Measurements from ENCODE around the gene PTPRD. TPM values are rescaled to one million over a fixed set of nuclear protein-coding genes. Genes with fewer than 3 reads are reported as not detected.

PTPRD gene
- total RNA-seq, 1 donor from 2014 or later: 197 TPM

- Mint-ChIP-seq H3K27me3 (no peaks in the 10 kb centered on the region), H3K9me3 (no peaks in the 10 kb centered on the region), H3K27ac (no peak overlapping the region), H3K36me3 (no peaks in the 10 kb centered on the region), H3K4me1 (ENCODE audit: unreplicated experiment) (no peaks in the 10 kb centered on the region), H3K4me3 (no peak overlapping the region)
- no peak for TF ChIP-seq CTCF (conservative IDR thresholded peaks at IDR 0.05)
- no peak for DNase-seq (ENCODE audit: extremely low spot score, unreplicated experiment)
Measured at GRCh38 chr9:9820436-9820835, 792.4 kb downstream of the PTPRD start.

- no peak for TF ChIP-seq CTCF (conservative IDR thresholded peaks at IDR 0.05)
- Mint-ChIP-seq H3K4me3 (no peak overlapping the region), H3K27ac (no peak overlapping the region), H3K36me3 (no peaks in the 10 kb centered on the region), H3K27me3 (no peaks in the 10 kb centered on the region), H3K9me3 (no peaks in the 10 kb centered on the region), H3K4me1 (ENCODE audit: unreplicated experiment) (no peaks in the 10 kb centered on the region)
- no peak for DNase-seq (ENCODE audit: extremely low spot score, unreplicated experiment)
Measured at GRCh38 chr9:9819886-9820285, 792.9 kb downstream of the PTPRD start.

GRCh38 chr9:9817176-9817575 is 795.6 kb downstream of the PTPRD start:
- H3K9me3 Mint-ChIP-seq: no peaks in the 10 kb centered on the region
- no peaks in the 10 kb centered on the region for H3K36me3 Mint-ChIP-seq
- no peaks in the 10 kb centered on the region for H3K27me3 Mint-ChIP-seq
- DNase-seq (ENCODE audit: extremely low spot score, unreplicated experiment): no peak
- TF ChIP-seq CTCF (conservative IDR thresholded peaks at IDR 0.05): no peak
- no peaks in the 10 kb centered on the region for H3K4me1 Mint-ChIP-seq (ENCODE audit: unreplicated experiment)
- H3K4me3 Mint-ChIP-seq: no peak overlapping the region
- H3K27ac Mint-ChIP-seq: no peak overlapping the region

- no peaks in the 10 kb centered on the region for H3K27me3 Mint-ChIP-seq
- no peaks in the 10 kb centered on the region for H3K36me3 Mint-ChIP-seq
- no peaks in the 10 kb centered on the region for H3K9me3 Mint-ChIP-seq
- H3K4me3 Mint-ChIP-seq: no peak overlapping the region
- no peak for DNase-seq (ENCODE audit: extremely low spot score, unreplicated experiment)
- H3K27ac Mint-ChIP-seq: no peak overlapping the region
- no peak for TF ChIP-seq CTCF (conservative IDR thresholded peaks at IDR 0.05)
- no peaks in the 10 kb centered on the region for H3K4me1 Mint-ChIP-seq (ENCODE audit: unreplicated experiment)
Measured at GRCh38 chr9:9804109-9804508, 808.7 kb downstream of the PTPRD start.

- Mint-ChIP-seq H3K27me3 (no peaks in the 10 kb centered on the region), H3K36me3 (no peaks in the 10 kb centered on the region), H3K4me3 (no peak overlapping the region), H3K27ac (no peak overlapping the region), H3K9me3 (no peaks in the 10 kb centered on the region), H3K4me1 (ENCODE audit: unreplicated experiment) (no peaks in the 10 kb centered on the region)
- no peak for TF ChIP-seq CTCF (conservative IDR thresholded peaks at IDR 0.05)
- DNase-seq (ENCODE audit: extremely low spot score, unreplicated experiment): no peak
Measured at GRCh38 chr9:9799287-9799686, 813.5 kb downstream of the PTPRD start.
